GM18508 (cell line): ENCODE measurements around the gene RAB5IF.
"Not testable (repeated sequence)": the region's sequence is repeated elsewhere in the genome, so short reads cannot be mapped to it uniquely, and the experiment has no call there.

ENCODE experiments used
- ATAC-seq: cut with Tn5 transposase; IDR thresholded peaks from one replicate; pipeline ENCODE4 v1.9.1; 2021; ENCODE audit warnings: moderate number of reproducible peaks; ENCODE audit not compliant: insufficient read depth, unreplicated experiment

The RAB5IF gene

DNA sequence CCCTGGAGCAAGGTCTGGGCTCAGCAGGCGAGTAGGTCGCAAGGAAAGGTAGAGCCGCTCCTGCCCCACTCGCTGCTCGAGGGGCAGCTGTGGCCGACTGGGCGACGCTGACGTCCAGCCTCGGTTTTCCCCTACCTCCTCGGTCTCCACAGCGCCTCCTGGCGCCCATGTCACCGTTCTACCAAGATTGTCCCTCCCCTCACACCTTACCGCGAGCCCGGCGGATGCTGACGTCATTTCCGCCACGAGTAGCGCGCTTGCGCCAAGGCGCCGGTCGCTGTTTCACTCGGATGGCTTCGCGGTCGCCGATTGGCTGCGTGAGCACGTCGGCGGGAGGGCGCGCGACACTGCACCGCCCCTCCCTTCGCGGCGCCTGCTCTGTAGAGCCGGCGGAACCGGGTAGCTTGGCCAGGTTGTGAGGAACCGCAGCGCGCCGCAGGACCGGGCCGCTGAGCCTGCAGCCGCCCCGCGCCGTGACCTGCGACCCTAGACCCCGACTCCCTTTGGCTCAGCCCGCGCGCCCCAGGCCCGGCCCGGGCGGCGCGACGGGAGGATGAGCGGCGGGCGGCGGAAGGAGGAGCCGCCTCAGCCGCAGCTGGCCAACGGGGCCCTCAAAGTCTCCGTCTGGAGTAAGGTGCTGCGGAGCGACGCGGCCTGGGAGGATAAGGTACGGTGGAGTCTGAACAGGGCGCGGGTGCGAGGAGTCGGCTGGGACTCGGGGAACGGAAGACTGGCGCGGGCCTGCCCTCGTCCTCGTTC lies at the start of gene RAB5IF:
TSS of gene RAB5IF (plus strand) at position 381 of the 759 bp plus-strand sequence. CDS start at position 554, 173 bp downstream.
- ATAC-seq: peak; percentile 60

DNA sequence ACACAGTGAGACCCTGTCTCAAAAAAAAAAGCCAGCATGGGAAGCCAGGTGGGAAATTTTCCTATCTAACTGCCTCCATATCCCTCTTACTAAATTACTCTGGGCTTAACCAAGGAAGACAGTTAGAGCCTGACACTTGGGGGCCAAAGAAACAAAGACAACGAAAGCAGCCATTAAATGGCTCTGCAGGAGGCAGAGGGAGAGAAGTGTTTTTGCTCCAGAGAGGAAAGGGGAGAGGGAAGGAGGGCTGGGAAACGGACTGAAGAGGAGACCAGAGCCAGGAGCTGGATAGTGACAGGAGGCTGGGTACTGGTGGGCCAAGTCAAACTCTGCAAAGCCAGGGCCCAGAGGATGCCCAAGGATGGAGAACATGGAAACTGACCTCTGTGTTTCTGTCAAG lies 42.9 kb upstream of the RAB5IF start:
- ATAC-seq: no peak

- ATAC-seq: no peak
Observed at GRCh38 chr20:36563374-36563773, 42.2 kb upstream of the RAB5IF start.

DNA sequence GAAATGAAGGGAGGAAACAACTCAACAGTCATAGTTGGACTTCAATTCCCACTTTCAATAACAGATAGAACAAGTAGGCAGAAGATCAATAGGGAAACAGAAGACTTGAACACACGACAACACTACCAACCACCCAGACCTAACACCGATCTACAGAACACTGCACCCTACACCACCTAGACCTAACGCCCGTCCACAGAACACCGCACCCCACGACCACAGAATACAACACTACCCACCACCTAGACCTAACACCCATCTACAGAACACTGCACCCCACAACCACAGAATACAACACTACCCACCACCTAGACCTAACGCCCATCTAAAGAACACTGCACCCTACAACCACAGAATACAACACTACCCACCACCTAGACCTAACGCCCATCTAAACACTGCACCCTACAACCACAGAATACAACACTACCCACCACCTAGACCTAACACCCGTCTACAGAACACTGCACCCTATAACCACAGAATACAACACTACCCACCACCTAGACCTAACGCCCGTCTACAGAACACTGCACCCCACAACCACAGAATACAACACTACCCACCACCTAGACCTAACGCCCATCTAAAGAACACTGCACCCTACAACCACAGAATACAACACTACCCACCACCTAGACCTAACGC lies 41.4 kb upstream of the RAB5IF start:
- ATAC-seq: not testable (repeated sequence)

DNA sequence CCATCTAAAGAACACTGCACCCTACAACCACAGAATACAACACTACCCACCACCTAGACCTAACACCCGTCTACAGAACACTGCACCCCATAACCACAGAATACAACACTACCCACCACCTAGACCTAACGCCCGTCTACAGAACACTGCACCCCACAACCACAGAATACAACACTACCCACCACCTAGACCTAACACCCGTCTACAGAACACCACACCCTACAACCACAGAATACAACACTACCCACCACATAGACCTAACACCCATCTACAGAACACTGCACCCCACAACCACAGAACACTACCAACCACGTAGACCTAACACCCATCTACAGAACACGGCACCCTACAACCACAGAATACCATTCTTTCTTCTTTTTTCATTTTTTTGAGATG lies 40.9 kb upstream of the RAB5IF start:
- ATAC-seq: not testable (repeated sequence)

- ATAC-seq: no peak
Observed at GRCh38 chr20:36565520-36565919, 40.1 kb upstream of the RAB5IF start.

- ATAC-seq: no peak
Observed at GRCh38 chr20:36569847-36570429, 35.6 kb upstream of the RAB5IF start.

DNA sequence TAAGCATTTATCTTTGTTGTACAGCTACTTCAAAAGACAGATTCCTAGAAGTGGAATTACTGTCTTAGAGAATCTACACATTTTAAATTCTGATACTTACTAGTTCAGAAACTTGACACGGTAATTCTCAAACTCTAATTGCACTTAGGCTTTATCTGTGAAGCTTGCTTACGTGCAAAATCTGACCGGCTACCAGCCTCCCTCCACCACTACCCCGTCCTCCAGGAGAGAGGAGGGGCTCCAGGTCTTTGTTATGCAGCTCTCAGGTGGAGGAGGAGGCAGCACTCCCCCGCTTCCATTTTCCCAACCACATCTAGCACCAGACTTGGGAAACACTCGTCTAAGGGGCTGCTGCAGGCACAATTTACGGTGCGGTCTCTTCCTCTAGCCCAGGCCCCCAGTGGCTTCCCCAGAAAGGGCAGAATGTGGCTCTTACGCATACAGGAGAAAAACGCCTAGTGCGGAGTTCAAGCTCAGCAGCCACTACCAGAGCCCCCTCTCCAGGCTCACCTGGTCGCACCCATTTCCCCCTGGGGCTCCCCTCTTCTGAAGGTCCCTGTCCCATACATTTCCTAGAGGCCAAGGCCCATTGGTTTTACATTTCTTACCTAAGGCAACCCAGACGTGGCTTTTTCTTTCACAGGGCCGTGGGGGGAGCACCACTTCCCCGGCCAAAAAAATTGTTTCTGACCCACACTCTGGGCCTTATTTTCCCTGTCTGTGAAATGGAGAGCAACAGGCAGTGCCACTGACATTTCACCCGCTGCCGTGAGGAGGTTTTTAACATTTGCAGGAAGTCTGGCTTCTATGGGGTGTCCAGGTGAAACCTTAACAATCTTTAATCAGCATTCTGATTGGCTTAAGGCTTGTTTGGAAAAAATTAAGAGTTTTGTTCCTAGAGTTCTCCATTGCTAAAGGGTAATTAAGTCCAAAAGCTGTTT lies 33.7 kb upstream of the RAB5IF start:
- ATAC-seq: no peak

GRCh38 chr20:36572701-36573102 lies 32.9 kb upstream of the RAB5IF start:
- ATAC-seq: no peak

GRCh38 chr20:36573103-36573797 lies 32.3 kb upstream of the RAB5IF start, which contains the start of gene TGIF2:
TGIF2 (plus strand) TSS chr20:36573597; CDS start chr20:36578775, 5,178 bp downstream.
- no peak for ATAC-seq

GRCh38 chr20:36573798-36574365 lies 31.7 kb upstream of the RAB5IF start:
- ATAC-seq: no peak

- ATAC-seq: no peak
Observed at GRCh38 chr20:36574366-36575135, 31.0 kb upstream of the RAB5IF start.

DNA sequence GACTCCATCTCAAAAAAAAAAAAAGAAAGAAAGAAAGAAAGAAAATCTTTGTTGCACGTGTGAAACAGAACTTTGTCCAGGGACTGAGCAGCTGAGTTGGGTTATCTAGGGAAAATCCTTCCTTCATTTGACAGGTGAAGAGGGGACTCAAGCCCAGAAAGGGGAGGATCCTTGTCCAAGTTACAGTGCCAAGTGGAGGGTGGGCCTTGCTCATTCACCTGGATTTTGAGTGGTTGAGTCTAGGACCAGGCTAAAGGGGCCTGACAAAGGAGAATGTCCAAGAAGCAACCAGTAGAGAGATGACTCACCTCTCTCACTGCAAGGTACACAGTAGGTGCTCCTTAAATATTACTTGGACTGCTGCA lies 29.5 kb upstream of the RAB5IF start:
- no peak for ATAC-seq

DNA sequence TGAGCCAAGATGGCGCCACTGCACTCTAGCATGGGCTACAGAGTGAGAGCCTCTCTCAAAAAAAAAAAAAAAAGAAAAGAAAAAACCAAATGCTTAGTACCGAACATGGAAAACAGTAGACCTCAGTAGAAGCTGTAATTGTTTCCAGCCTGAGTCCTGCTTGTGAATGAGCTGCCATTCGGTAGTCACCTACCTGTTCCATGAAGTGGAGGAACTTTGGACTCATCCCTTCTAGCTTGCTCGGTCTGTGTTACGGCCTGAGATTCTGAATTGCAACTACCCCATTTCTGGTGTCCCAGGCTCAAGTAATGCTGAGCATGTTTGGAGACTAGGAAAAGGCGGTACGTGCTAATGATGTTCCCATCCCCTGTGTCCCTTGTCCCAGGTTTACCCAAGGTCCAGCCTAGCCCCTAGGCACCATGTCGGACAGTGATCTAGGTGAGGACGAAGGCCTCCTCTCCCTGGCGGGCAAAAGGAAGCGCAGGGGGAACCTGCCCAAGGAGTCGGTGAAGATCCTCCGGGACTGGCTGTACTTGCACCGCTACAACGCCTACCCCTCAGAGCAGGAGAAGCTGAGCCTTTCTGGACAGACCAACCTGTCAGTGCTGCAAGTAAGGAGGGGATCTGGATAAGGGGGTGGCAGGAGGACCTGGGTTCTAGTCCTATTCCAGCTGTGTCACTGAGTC lies 27.1 kb upstream of the RAB5IF start:
- no peak for ATAC-seq

DNA sequence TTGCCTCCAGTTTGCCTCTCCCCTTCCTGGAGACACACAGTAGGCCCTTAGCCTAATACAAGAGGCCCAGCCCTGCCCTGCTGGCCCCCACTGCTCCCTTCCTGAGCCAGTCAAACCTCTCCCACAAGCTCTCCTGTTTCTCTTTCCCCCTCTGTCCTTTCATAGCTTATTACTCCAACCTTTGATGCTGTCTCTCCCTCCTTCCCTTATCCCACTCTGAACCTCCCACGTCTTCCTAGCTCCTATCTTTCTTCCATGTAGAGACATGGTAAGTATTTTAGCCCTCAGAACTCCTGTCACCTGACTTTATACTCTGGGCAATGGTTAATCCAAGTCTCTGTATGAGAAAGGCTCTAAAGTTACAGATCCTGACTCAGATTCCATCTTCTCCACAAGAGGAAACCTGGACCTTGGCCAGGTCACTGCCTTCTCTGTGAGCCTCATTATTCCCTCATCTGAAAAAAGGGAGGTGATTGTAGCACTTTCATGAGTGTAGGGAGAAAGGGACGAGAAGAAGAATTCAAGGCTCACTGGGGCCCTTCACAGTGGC lies 25.5 kb upstream of the RAB5IF start:
- no peak for ATAC-seq

- no peak for ATAC-seq
Observed at GRCh38 chr20:36582322-36582721, 23.3 kb upstream of the RAB5IF start.

- ATAC-seq: no peak
Observed at GRCh38 chr20:36582821-36583220, 22.8 kb upstream of the RAB5IF start.

- no peak for ATAC-seq
Observed at GRCh38 chr20:36584018-36584481, 21.5 kb upstream of the RAB5IF start.
